GM18511 (cell line): Measurements from ENCODE around the gene SERPINA5.

Experiments
- ATAC-seq: cut with Tn5 transposase; IDR thresholded peaks from one replicate; pipeline ENCODE4 v1.9.1; 2021; ENCODE audit warnings: mild to moderate bottlenecking, moderate library complexity; ENCODE audit not compliant: unreplicated experiment

The SERPINA5 gene, protein sequence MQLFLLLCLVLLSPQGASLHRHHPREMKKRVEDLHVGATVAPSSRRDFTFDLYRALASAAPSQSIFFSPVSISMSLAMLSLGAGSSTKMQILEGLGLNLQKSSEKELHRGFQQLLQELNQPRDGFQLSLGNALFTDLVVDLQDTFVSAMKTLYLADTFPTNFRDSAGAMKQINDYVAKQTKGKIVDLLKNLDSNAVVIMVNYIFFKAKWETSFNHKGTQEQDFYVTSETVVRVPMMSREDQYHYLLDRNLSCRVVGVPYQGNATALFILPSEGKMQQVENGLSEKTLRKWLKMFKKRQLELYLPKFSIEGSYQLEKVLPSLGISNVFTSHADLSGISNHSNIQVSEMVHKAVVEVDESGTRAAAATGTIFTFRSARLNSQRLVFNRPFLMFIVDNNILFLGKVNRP

DNA sequence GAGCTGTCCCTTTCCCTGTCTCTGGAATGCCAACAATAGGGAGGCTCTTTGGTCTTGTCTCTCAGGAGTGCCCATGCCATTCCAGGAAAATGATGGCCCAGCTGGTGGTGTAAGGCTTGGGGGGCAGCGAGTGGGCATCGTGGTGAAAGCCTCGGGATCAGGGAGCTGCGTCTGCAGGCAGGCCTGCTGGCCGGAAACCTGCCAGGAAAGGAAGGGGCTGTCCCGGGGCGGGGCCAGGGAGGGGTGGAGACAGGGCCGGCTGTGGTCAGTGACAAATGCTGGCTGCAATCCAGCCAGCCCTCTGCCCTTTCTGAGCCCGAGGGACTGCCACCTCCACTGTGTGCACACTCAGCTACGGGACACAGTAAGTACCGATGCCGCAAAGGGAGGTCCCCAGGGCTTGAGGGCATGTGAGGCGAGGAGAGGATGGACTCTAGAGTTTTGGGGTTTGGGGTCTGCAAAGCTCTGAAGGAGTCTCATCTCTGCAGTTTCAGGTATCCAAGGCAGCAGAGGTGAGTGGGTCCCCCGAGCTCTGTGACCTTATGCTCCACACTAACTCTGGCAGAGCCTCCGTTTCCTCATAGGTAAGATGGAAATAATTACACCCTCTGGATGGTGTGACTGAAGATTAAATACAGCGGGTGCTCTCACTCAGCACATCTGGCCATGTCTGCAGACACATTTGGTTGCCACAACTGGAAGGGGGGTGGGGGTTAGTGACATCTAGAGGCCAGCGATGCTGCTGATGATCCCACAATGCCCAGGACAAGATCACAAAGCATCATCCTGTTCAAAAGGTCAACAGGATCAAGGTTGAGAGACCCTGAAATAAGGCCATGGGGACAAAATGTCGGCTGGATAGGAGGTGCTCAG lies at the start of gene SERPINA5:
TSS of gene SERPINA5 (plus strand) at position 300 of the 873 bp plus-strand sequence. CDS start 5,937 bp downstream, outside the sequence.
- ATAC-seq: no peak

DNA sequence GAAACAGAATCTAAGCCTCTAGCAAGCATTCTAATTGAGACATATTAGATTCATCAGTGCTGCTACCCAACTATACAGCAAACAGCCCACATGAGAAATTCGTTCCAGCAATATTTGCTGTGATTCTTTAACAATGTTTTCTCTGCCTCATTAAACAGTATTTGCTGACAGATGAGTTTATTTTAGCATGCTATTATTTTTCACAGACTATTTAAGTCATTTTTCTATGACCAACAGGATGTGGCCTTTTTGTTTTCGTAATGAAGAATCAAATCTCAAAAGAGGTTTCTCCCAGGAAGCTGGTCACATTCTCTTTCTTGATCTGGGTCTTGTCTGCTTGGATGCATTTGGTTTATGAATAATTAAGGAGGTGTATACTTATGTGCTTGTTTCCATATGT lies 48.8 kb upstream of the SERPINA5 start:
- no peak for ATAC-seq

DNA sequence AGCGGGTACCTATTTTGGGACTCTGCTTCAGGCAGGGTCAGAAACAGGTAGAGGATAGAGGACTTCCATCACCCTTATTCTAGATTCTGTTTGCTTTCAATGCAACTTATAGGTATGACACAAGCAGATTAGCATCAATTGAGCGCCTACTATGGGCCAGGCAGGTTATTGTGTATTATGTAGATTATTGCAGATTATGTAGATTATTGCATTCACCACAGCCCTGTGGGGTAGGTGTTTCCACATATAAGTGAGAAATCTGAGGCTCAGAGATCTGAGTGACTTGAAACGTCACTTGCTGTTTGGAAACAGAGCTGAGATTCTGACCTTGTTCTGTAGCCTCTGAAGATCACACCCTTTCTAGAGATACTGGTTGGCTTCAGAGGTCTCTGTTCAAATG lies 45.7 kb upstream of the SERPINA5 start:
- ATAC-seq: no peak

DNA sequence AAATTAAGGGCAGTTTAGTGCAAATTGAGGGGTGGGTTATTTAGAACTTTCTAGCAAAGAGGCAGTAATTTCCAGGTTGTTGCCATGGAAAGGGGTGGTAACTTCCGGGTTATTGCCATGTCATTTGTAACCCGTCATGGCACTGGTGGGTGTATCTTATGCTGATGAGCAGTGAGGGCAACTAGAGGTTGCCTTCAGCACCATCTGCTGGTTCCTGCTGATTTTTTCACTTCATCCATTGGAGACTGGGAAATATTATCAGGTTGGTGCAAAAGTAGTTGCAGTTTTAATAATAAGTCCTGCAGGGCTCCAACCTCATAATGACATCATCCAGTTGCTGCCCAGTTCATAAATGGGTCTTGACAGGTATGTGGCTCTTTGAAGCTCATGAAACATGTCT lies 44.4 kb upstream of the SERPINA5 start:
- no peak for ATAC-seq

DNA sequence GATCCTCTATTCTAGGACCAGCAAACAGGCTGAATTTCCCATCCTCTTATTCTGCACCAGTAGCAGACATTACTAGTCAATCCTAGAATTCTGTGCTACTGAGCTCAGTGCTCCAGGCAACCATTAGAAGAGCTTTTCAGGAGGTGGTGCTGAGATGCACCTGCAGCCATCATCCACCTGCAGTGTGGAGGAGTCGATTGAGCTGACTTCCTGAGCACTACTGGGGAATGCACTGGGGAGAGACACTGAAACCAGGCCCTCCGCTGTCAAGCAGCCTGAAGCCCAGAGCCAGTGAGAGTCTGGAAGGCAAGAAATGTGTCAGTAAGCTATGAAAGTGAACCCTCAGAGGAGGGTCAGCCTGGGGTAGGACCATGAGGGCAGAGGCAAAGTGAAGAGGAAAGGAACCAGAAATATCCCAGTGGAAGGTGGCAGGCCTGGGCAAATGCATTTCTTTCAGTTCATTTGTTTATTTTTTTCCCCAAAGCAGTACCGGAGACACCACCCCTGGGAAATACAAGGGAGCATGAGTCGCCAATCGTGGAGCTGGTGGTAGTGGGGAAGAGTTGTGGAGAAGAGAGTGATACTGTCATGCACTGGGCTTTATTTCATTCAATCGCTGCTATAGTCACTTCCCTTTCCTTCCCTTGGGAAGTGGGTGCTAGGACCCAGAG lies 43.0 kb upstream of the SERPINA5 start:
- ATAC-seq: no peak

DNA sequence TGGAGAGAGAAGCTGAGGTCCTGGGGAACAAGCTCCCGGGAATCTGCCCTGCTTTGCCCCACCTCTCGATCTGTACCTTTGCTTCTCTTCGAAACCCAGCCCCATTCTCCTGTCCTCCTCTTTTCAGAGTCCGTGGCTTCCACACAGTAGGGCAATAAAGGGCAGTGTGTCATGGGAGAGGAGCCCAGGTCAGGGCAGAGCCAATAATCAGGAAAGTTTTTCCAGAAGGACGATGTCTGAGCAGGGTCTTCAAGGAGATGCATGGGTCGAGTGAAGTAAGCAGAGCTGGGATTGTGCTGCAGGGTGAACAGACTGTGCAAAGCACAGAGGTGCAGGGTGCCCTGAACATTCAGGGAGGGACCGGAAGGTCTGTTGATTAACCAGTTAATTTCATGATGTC lies 42.0 kb upstream of the SERPINA5 start:
- ATAC-seq: no peak

DNA sequence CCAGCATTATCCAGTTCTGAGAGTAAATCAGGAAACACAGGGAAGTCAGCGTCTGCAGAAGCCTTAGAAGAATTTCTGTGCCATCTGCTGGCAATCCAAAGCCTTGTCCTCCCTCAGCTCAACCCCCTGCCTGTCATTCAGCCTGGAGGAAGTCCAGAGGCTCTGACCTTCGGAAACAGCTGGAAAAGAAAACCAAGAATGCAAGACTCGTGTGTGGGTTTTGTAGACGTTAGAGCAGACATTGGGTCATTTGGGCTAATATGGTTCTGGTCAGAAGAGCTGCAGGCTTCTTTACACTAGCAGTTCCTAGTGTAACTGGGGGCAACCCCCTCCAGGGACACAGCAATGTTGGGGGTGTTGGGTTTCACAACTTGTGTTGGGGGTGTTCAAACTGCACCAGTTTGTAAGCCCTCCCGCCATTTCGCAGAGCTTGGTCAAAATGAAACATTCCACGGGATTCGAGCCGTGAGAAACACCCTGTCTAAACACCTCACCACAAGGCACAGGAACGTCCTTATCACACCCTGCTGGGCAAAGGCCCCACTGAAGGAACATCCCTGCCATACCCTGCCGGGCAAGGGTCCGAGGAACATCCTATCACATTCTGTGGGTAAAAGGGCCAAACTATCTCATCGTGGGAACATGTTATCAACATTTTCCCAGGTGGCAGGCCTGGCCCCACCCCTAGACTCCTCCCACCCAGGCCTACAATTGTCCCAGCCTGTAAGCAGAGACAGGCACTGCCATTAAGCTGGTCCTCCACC lies 41.0 kb upstream of the SERPINA5 start:
- no peak for ATAC-seq

DNA sequence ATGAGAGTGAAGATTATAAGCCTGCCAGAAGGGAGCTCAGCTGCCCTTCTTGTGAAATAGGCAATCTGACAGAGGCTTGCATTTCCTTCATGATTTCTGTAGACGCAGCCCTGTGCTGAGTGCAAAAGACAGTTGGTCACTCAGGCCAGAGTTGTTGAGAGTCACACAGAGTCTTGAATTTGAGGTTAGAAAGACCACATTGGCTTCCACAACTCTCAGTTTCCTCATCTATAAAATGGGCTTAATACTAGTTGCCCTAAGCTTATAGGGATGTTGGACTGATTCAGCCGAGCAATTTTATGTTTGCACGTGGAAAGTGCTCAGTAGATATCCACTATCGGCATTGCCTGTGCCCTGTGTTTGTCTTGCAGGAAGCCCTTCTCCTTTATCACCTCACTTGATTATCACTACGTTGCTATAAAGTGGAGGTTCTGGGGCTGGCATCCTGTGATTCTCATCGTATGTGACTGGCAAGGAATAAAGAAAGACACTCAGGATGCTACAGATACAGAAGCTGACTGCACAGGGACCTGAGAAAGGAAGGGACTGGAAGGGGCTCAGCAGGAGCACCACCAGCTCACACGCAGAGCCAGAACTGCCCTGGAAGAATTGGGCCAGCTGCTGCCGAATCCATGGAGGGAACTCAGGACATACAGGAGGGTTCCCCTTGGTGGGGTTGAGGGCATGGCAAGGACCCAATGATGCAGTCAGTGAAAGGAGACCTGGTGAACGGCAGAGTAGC lies 39.8 kb upstream of the SERPINA5 start:
- no peak for ATAC-seq

DNA sequence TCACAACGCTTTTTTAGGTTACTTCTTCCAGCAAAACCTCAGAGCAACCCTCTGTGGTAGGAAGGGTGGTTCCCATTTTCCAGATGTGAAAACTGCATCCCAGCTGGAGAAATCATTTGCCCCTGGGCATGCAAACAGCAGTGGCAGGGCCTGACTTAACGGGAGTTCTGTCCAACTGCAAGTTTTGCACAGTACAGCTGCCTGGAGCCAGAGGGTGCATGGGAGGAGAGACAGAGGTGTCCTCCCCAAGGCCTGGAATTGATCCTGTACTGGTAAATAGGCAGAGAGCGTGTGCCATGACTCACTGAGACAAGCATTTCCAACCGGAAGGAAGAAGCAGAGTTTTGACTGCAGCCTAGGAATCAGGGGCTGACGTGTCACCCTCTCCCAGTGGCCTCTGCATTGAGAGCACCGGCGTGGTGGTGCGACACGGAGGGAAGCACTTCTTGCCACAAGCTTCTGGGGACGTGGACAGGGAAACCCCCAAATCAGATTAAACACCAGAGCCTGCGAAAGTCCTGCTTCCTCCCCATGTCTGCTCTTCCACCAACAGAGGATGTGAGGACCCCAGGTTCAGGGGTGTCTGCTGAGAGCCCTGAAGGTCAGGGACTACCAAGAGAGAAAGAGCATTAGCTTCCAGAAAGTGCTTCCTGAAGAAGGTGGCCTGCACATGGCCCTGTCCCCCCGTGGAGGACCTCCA lies 39.0 kb upstream of the SERPINA5 start:
- ATAC-seq: no peak

DNA sequence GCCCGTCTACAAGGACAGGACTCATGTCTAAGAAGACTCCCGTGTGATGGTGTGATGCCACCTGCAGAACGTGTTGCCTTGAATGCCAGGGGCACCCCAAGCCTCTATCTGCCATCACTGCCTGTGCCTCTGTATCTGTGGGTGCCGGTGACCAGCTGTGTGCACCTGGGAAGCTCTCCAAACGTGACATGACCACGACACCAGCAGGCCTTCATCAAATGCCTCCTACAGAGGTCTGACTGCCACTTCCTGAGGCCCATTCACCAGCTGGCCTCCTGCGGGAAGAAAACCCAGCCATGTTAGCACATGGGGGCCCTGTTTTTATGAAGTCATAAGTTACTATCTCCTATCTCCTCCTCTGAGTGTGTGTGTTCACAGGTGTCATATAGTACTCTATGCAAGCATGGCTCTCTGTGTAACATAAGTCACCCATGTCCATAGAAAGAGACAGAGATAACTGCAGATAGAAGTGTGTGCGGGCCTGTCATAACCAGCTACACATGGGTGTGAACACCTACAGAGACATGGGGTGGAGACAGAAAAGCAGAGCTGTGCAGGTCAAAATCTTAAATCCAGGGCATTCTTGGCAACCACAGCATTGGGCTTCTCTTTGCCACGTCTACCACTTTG lies 38.3 kb upstream of the SERPINA5 start:
- ATAC-seq: no peak

DNA sequence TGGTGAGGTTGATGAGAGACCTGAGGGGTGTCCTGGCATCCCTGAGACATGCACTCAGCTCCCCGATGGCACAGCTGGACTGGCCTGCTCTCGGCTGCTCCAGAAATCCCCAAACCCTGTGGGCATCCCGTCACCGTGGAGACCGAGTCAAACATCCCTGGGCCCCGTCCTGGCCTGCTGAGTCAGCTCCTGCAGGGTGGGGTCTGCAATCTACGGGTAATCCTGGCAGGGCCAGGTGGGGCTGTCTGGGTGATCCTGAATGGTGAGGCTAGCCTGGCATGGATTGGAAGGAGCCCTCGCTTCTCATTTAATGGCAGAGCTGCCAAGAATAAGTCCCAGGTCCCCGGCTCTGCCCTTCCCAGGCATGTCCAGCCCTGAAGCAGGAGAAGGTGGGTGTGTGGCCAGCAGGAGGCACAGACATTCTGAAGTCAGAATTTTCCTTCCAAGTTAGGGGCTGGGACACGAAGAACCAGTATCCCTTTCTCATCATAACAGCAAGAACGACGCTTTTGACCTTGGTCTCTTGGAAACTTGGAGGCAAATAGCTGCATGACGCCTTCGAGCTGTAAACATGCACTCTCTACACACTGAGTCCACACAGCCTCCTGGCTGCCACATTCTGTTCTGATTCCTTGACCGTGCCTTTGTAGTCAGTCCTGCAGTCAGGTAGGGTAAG lies 37.6 kb upstream of the SERPINA5 start:
- no peak for ATAC-seq

DNA sequence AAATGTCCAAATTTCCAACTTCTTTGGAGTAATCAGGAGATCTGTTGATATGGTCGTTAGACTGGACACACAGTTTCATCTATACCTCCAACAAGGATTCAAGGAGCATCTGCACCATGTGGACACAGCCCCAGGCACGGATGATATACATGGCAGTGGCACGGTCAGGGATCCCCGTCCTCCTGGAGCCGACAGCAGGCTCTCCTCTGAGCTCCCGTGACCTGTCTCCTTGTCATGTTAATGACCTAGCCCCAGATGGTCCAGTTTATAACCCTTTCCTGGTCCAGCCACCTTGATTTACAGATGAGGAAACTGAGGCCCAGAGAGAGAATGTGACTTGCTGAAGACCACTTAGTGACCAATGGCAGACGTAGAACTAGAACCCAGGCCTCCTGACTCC lies 36.5 kb upstream of the SERPINA5 start:
- no peak for ATAC-seq

DNA sequence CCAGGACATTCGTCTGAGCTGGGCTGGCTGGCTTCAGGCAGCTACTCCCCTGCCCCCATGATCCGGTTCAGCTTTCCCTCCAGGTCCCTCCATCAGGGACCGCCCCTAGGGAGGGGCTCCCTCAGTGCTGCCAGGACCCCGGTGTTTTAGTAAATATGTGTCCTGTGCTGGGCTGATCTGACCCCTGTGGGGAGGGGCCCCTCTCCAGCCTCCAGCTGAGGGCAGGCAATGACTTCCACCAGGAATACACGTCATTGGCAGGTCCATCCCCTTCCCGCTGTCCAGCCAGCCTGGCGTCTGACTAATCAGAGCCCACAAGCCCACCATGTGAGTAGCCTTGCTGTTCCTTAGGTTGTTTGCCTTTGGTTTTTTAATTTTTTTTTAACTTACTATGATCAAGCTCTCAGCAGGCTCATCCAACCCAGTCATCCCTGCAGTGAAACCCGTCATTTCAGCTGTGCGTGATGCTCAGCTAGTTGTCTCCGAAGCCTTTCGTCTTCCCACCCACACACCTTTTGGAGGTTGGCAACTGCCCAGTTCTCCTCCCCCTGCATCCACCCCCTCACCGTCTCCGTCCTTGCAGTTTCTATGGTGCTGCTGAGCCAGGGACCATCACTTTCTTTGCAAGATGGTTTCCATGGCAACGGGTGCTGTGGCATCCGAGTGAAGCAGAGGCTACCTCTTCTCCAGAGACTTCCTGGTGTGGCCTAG lies 35.9 kb upstream of the SERPINA5 start:
- ATAC-seq: no peak

DNA sequence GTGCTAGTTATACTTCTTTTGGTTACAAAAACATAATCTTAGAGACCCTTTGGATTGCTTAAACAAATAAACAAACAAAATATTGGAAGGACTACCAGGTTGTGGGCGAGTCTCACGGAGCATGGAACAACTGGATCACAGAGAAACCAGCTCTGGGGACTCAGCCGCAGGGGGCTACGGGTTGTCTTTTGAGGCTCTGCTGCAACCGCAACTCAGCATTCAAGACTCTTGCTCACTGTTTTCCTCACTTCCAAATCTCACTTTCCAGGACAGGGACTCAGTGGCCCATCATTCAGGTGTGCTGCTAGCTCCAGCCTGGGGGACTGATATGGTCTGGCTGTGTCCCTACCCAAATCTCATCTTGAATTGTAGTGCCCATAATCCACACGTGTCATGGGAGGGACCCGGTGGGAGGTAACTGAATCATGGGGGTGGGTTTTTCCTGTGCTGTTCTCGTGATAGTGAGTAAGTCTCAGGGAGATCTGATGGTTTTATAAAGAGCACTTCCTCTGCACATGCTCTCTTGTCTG lies 34.0 kb upstream of the SERPINA5 start:
- no peak for ATAC-seq

DNA sequence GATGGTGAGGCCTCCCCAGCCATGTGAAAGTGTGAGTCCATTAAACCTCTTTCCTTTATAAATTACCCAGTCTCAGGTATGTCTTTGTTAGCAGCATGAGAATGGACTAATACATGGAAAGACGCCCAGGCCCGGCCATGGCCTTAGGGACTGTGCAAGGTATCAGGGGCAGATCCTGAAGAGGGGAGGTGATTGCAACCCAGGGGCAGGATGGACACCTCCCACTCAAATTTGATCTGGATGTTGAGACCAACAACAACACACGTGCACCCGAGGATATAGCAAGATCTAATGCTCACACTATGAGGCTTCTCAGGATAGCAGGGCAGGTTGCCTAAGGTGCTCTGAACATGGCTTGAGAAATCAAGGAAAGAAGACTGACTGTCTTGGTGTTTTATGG lies 33.5 kb upstream of the SERPINA5 start:
- no peak for ATAC-seq

DNA sequence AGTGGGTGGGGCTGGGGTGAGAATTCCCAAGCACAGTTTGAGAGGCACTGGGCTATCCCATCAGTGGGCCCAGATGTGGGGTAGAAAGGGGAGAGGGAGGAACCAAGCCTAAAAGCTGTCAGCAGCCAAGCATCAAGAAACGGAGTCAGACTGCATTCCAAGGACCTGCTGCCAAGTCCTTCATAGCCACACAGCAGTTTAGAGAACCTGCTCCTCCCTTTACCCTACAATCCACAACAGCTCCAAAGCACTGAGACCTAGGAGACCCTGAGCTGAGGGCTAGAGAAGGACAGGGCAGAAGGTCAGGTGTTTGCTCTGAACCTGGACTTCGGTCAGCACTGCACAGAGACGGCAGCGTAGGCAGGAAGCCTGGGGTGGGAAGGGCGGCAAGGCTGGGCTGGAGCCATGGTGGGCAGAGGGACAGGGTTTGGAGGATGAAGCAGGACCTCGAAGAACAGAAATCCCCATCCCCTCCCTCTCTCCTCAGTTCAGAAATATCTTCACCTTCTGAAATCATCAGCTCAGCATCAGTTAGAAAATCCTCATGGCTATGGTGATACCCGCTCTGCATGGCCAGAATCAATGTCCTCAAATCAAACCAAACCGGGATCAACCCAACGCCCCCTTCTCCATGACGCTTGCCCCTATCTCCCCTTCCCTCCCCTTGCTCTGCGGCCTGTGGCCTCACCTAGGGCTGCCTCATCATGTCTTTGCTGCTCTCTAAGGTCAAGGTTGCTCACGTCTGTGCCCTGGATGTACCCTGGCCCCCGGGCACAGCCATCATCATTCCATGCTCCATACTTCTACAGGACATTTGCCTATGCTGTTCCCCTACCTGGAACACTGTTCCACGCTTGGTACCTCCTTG lies 32.9 kb upstream of the SERPINA5 start:
- ATAC-seq: no peak
